ENCODE data around the gene SHMT1. TPM values are rescaled to one million over a fixed set of nuclear protein-coding genes. Genes with fewer than 3 reads are reported as not detected.
"Not testable (repeated sequence)": the region's sequence is repeated elsewhere in the genome, so short reads cannot be mapped to it uniquely, and the experiment has no call there.

SHMT1 gene
- total and polyA plus RNA-seq, 8 donors: 12.4 to 50.4 (median 31.4) TPM

GRCh38 chr17:18401872-18402590, 38.7 kb upstream of the SHMT1 start:
- H3K9me3 ChIP-seq; intact Hi-C loops (cut with DNase I; ENCODE audit: low total_unique reads); H3K27ac ChIP-seq; H3K36me3 ChIP-seq; DNase-seq; H3K4me1 ChIP-seq; H3K4me3 ChIP-seq; H3K27me3 ChIP-seq: not testable (repeated sequence)
- WGBS, 5 donors: 47 to 56% (median 53%) methylated on average over 4 to 7 of the region's 7 CpGs

- H3K9me3 ChIP-seq; intact Hi-C loops (cut with DNase I; ENCODE audit: low total_unique reads); H3K4me3 ChIP-seq; H3K36me3 ChIP-seq; DNase-seq; H3K4me1 ChIP-seq; H3K27ac ChIP-seq; H3K27me3 ChIP-seq: not testable (repeated sequence)
- WGBS, 5 donors: 31 to 100% (median 82%) methylated on average over 1 to 4 of the region's 10 CpGs
These were observed 25.4 kb upstream of the SHMT1 start for GRCh38 chr17:18388728-18389127.

- peaks cover 0 to 11% (median 1%) of the 10 kb centered on the region in 3 donors for H3K27me3 ChIP-seq
- H3K4me3 ChIP-seq; H3K4me1 ChIP-seq; H3K36me3 ChIP-seq; H3K9me3 ChIP-seq; intact Hi-C loops (cut with DNase I; ENCODE audit: low total_unique reads); DNase-seq; H3K27ac ChIP-seq: not testable (repeated sequence)
- WGBS, 5 donors: 87 to 97% (median 91%) methylated on average over 4 of the region's 4 CpGs; no CpG with 5 or more reads in 1 of the 5 donors
These were observed 24.9 kb upstream of the SHMT1 start for GRCh38 chr17:18388266-18388665.

- H3K9me3 ChIP-seq; DNase-seq; H3K4me3 ChIP-seq; H3K36me3 ChIP-seq; H3K27ac ChIP-seq; H3K4me1 ChIP-seq; intact Hi-C loops (cut with DNase I; ENCODE audit: low total_unique reads): not testable (repeated sequence)
- peaks cover 0 to 18% (median 8%) of the 10 kb centered on the region in 3 donors for H3K27me3 ChIP-seq
- WGBS, 5 donors: 72 to 91% (median 86%) methylated on average over 5 of the region's 5 CpGs
These were observed 24.2 kb upstream of the SHMT1 start for GRCh38 chr17:18387583-18387982.

- H3K27me3 ChIP-seq: peaks cover 0 to 51% (median 13%) of the 10 kb centered on the region in 3 donors
- H3K4me3 ChIP-seq; DNase-seq; intact Hi-C loops (cut with DNase I; ENCODE audit: low total_unique reads); H3K27ac ChIP-seq; H3K4me1 ChIP-seq; H3K36me3 ChIP-seq; H3K9me3 ChIP-seq: not testable (repeated sequence)
- 83 to 94% (median 93%) methylated on average over 7 of the region's 7 CpGs for WGBS, 5 donors
These were observed 20.9 kb upstream of the SHMT1 start for GRCh38 chr17:18384271-18384670.

GRCh38 chr17:18383079-18383481, 19.7 kb upstream of the SHMT1 start:
- peak in 1 of 2 donors; percentile 52 for DNase-seq
- H3K4me3 ChIP-seq; H3K9me3 ChIP-seq; H3K27ac ChIP-seq; intact Hi-C loops (cut with DNase I; ENCODE audit: low total_unique reads); H3K36me3 ChIP-seq; H3K4me1 ChIP-seq: not testable (repeated sequence)
- WGBS, 5 donors: 40 to 67% (median 54%) methylated on average over 3 to 36 of the region's 36 CpGs
- H3K27me3 ChIP-seq: peaks cover 0 to 52% (median 13%) of the 10 kb centered on the region in 3 donors

GRCh38 chr17:18382441-18383078, 19.2 kb upstream of the SHMT1 start:
- intact Hi-C loops (cut with DNase I; ENCODE audit: low total_unique reads): no loop called here
- H3K27ac ChIP-seq: no peak overlapping the region
- H3K9me3 ChIP-seq: no peaks in the 10 kb centered on the region
- TF ChIP-seq POLR2A (IDR thresholded peaks at IDR 0.05): no peak
- no peak for TF ChIP-seq CTCF (IDR thresholded peaks at IDR 0.05)
- no peak for TF ChIP-seq POLR2AphosphoS5 (IDR thresholded peaks at IDR 0.05)
- no peak for TF ChIP-seq EP300 (IDR thresholded peaks at IDR 0.05)
- H3K36me3 ChIP-seq: no peaks in the 10 kb centered on the region
- H3K4me3 ChIP-seq: no peak overlapping the region
- DNase-seq: no peak
- peaks cover 0 to 52% (median 13%) of the 10 kb centered on the region in 3 donors for H3K27me3 ChIP-seq
- H3K4me1 ChIP-seq: peaks cover 0 to 10% (median 8%) of the 10 kb centered on the region in 4 donors
- WGBS, 5 donors: 69 to 80% (median 74%) methylated on average over 27 to 36 of the region's 36 CpGs

Measured in stomach (tissue), 9 donors.